ENCODE results near the gene FOXO6.

DNA sequence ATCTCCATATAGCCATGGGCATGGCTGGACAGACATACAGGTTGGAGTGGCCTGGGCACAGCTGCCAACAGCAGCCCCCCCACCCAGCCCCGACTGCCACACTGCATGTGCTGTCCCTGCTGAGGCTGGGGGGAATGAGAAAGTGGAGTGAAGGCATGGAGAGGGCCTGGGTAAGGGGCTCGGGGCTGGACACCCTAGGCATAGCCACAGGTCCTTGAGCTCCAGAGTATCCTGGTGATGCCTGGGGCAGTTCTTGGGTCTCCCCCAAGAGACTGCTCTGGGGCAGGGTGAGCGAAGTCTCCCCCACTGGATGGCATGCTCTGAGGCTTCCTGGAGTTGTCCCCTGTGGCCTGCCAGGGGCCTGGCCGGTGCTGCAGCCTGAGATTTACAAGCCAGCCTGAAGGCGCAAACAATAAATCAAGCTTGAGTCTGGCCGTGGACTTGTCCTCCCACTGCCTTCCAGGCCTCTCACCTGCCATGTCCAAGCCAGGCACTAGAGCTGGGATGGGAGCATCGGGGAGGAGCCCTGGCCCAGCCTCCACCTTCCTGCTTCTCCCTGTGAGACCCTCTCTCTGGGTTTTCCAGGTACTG is 53.6 kb downstream of the FOXO6 start:
- TF ChIP-seq, protein P1, sequence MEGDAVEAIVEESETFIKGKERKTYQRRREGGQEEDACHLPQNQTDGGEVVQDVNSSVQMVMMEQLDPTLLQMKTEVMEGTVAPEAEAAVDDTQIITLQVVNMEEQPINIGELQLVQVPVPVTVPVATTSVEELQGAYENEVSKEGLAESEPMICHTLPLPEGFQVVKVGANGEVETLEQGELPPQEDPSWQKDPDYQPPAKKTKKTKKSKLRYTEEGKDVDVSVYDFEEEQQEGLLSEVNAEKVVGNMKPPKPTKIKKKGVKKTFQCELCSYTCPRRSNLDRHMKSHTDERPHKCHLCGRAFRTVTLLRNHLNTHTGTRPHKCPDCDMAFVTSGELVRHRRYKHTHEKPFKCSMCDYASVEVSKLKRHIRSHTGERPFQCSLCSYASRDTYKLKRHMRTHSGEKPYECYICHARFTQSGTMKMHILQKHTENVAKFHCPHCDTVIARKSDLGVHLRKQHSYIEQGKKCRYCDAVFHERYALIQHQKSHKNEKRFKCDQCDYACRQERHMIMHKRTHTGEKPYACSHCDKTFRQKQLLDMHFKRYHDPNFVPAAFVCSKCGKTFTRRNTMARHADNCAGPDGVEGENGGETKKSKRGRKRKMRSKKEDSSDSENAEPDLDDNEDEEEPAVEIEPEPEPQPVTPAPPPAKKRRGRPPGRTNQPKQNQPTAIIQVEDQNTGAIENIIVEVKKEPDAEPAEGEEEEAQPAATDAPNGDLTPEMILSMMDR (IDR thresholded peaks at IDR 0.05): peak in 1 of 4 experiments; percentile 22
- peak; percentile 26 for TF ChIP-seq POLR2AphosphoS5 (IDR thresholded peaks at IDR 0.05)

All from prostate gland (tissue), 2 donors.